ENCODE measurements around the gene ERC1.
A peak's percentile ranks its signal among the peaks of the same experiment; 100 is the strongest.

Gene ERC1

DNA sequence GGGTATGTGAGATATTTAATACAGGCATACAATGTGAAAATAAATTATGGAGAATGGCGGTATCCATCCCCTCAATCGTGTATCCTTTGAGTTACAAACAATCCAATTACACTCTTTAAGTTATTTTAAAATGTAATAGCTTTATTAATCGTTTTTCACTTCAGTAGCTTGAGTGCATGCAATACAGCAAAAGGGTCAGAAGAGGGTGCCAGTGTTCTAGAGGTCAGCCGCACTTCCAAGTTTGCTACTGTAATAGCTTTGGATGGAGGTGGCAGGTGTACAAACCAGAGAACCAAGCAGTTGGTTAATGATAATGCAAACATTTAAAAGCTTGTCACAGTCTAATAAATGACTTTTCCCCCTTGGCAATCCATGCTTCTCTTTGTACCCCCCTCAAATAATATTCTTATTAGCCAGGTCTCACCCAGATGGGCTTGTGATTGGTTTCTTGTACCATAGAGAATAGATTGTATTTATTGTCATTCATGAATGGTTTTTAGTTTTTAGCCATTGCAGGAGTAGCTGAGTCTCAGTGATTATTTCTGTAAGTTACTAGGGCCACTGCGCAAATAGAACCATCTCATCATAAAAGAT lies 127.0 kb downstream of the ERC1 start:
- ChIA-PET POLR2A (ENCODE audit: low non-redundant PET) (no interaction called here), CTCF (interaction anchor here (0.5 to 1.7 kb wide), 25 partner anchors 10 to 516 kb away, joined by 3 to 31 read pairs (median 3); no protein-coding TSS in a partner anchor)
- H3K27ac ChIP-seq: no peak overlapping the region

DNA sequence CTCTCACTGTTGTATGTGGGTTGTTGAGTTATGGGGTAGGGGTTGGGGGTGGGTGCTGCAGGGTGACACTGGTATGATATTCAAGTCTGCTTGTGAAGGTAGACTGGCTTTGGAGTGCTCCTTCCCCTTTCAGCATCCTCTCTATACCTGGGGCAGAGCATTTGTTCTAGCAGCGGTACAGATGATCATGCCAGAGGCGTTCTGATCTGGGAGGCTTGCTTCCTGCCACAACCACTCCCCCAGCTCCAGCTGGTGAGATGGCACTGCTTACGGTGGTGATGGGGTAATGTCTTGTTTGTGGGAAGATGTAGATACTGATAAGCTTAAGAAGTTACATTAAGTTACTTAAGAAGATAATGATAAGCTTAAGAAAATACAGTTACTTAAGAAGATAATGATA lies 131.8 kb downstream of the ERC1 start:
- CTCF ChIA-PET: no interaction called here
- DNase-seq (ENCODE audit: low spot score): no peak
- POLR2A ChIA-PET (ENCODE audit: low non-redundant PET): no interaction called here
- H3K27ac ChIP-seq: no peak overlapping the region
- TF ChIP-seq, protein P1, sequence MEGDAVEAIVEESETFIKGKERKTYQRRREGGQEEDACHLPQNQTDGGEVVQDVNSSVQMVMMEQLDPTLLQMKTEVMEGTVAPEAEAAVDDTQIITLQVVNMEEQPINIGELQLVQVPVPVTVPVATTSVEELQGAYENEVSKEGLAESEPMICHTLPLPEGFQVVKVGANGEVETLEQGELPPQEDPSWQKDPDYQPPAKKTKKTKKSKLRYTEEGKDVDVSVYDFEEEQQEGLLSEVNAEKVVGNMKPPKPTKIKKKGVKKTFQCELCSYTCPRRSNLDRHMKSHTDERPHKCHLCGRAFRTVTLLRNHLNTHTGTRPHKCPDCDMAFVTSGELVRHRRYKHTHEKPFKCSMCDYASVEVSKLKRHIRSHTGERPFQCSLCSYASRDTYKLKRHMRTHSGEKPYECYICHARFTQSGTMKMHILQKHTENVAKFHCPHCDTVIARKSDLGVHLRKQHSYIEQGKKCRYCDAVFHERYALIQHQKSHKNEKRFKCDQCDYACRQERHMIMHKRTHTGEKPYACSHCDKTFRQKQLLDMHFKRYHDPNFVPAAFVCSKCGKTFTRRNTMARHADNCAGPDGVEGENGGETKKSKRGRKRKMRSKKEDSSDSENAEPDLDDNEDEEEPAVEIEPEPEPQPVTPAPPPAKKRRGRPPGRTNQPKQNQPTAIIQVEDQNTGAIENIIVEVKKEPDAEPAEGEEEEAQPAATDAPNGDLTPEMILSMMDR (conservative IDR thresholded peaks at IDR 0.05; ENCODE audit: low read depth): no peak

More for the DNA sequence above, 127.0 kb downstream of the ERC1 start:
- TF ChIP-seq, protein P1 (conservative IDR thresholded peaks at IDR 0.05; ENCODE audit: low read depth): peak; percentile 80
- peak; percentile 12 for DNase-seq (ENCODE audit: low spot score)

DNA sequence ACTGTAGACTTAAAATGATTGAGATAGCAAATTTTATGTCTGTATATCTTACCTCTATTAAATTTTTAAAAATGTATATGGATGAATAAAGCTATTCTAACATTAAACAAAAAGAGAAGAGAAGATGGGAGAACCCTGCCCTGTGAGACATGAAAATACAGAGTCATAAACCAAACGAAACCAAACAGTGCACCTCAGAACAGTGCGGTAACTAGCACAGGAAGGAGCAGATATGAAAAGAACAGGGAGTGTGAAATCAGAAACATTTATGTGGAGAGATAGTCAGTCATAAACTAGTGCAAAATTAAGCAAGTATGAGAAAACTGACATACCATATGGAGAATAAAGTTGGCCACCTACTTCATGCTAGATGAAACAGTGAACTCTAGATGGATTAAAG lies 135.1 kb downstream of the ERC1 start:
- TF ChIP-seq, protein P1 (conservative IDR thresholded peaks at IDR 0.05; ENCODE audit: low read depth): no peak
- ChIA-PET POLR2A (ENCODE audit: low non-redundant PET) (no interaction called here), CTCF (no interaction called here)
- H3K27ac ChIP-seq: no peak overlapping the region
- DNase-seq (ENCODE audit: low spot score): no peak

DNA sequence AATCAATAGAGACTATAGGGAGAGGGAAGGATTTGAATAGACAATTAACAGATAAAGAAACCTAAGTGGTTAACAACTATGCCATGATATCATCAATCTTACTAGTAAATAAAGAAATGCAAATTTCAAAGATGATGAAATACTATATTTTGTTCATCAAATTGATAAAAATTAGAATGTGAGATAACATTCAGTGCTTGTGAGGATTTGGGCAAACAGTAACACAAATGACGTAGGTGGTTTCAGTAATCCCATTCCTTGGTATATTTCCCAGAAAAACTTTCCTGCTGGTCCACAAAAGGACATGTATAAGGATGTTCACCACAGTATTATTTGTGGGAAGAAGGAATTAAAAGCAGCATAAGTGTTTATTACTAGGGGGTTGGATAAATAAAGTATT lies 136.0 kb downstream of the ERC1 start:
- no peak for DNase-seq (ENCODE audit: low spot score)
- TF ChIP-seq, protein P1 (conservative IDR thresholded peaks at IDR 0.05; ENCODE audit: low read depth): no peak
- CTCF ChIA-PET: no interaction called here
- POLR2A ChIA-PET (ENCODE audit: low non-redundant PET): no interaction called here
- no peak overlapping the region for H3K27ac ChIP-seq

DNA sequence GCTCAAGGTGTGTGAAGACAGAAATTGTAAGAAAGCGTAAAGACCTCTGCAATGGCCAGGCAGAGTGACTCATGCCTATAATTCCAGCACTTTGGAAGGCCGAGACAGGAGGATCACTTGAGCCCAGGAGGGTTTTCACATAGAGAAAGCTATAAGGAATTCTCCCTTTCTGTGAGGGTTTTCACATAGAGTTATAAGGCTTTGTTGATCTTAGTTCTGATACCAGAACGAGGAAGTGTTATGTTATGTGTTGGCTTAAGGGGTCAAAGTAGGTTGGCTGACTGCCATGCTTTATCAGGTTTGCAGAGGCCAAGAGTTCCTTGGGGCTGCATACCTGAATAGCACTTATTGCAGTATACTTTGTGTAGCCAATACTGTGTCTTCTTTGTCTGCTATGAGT lies 139.1 kb downstream of the ERC1 start:
- CTCF ChIA-PET: interaction anchor here (1.3 kb wide), 1 partner anchor 12 kb away, joined by 9 read pairs; no protein-coding TSS in a partner anchor
- DNase-seq (ENCODE audit: low spot score): no peak
- H3K27ac ChIP-seq: no peak overlapping the region
- TF ChIP-seq, protein P1 (conservative IDR thresholded peaks at IDR 0.05; ENCODE audit: low read depth): no peak
- POLR2A ChIA-PET (ENCODE audit: low non-redundant PET): no interaction called here

DNA sequence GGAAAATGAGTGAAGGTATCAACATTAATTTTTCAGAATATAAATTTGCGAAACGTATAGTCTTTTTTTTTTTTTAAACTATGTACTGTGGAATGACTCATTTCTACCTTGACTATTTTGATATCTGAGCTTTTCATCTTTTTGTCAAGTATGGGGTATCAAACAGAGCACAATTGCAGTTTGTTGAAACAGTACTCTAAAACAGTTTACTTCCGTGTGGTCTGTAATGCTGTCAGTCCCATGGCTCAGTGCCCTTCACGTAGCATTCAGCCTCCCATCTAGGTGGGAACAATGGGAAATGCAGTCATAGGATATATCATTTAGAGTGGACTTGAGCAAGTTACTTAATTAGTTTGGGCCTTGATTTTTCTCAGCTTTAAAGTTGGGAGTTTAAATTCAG lies 139.5 kb downstream of the ERC1 start:
- CTCF ChIA-PET: interaction anchor here (1.3 kb wide), 1 partner anchor 12 kb away, joined by 9 read pairs; no protein-coding TSS in a partner anchor
- no peak for DNase-seq (ENCODE audit: low spot score)
- no peak overlapping the region for H3K27ac ChIP-seq
- TF ChIP-seq, protein P1 (conservative IDR thresholded peaks at IDR 0.05; ENCODE audit: low read depth): no peak
- POLR2A ChIA-PET (ENCODE audit: low non-redundant PET): no interaction called here

All from RWPE1 (cell line).